ENCODE data around the gene TCF7L2.

DNA sequence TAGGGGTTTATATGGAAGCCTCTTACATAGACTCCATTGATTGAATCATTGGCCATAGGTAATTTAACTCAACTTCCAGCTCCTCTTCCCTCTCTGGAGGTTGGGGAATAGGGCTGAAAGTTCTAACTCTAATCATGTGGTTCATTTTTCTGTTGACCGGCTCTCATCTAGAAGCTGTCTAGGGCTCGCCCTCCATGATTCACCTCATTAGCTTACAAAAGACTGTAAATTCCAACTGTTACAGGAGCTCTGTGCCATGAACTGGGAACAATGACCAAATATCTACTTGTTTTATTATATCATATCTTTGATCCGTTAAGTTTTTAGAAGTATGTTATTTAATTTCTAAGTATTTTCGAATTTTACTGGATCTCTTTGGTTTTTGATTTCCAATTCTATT is 263.0 kb downstream of the TCF7L2 start:
- TF ChIP-seq, protein P1, sequence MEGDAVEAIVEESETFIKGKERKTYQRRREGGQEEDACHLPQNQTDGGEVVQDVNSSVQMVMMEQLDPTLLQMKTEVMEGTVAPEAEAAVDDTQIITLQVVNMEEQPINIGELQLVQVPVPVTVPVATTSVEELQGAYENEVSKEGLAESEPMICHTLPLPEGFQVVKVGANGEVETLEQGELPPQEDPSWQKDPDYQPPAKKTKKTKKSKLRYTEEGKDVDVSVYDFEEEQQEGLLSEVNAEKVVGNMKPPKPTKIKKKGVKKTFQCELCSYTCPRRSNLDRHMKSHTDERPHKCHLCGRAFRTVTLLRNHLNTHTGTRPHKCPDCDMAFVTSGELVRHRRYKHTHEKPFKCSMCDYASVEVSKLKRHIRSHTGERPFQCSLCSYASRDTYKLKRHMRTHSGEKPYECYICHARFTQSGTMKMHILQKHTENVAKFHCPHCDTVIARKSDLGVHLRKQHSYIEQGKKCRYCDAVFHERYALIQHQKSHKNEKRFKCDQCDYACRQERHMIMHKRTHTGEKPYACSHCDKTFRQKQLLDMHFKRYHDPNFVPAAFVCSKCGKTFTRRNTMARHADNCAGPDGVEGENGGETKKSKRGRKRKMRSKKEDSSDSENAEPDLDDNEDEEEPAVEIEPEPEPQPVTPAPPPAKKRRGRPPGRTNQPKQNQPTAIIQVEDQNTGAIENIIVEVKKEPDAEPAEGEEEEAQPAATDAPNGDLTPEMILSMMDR (IDR thresholded peaks at IDR 0.05; ENCODE audit: low read length): no peak
- no peak for TF ChIP-seq EZH2 (IDR thresholded peaks at IDR 0.05; ENCODE audit: borderline replicate concordance, low read length)
